NCI-H2029 treated with DMSO at 0.1 percent for 48 hours (cell line): ENCODE results near the gene SLX4IP.

Source experiments
- DNase-seq: peaks from one replicate; lab custom pipeline; 2025; lab: John Stamatoyannopoulos, UW

Gene SLX4IP

GRCh38 chr20:10666221-10667076 lies 231.3 kb downstream of the SLX4IP start:
- DNase-seq: peak; percentile 84

GRCh38 chr20:10667077-10667401 lies 231.9 kb downstream of the SLX4IP start:
- DNase-seq: no peak

GRCh38 chr20:10667560-10668167 lies 232.6 kb downstream of the SLX4IP start:
- peak; percentile 21 for DNase-seq

GRCh38 chr20:10668677-10669368 lies 233.7 kb downstream of the SLX4IP start:
- no peak for DNase-seq

GRCh38 chr20:10669843-10670446 lies 234.8 kb downstream of the SLX4IP start:
- no peak for DNase-seq

- DNase-seq: no peak
Measured at GRCh38 chr20:10670501-10671220, 235.6 kb downstream of the SLX4IP start.

- DNase-seq: no peak
Measured at GRCh38 chr20:10671221-10671918, 236.3 kb downstream of the SLX4IP start.

- DNase-seq: peak; percentile 47
Measured at GRCh38 chr20:10671919-10672623, 237.0 kb downstream of the SLX4IP start.

- DNase-seq: peak; percentile 5
Measured at GRCh38 chr20:10672624-10673127, 237.6 kb downstream of the SLX4IP start.

- peak; percentile 90 for DNase-seq
Measured at GRCh38 chr20:10673176-10673841, 238.2 kb downstream of the SLX4IP start.

- peak; percentile 90 for DNase-seq
Measured at GRCh38 chr20:10673842-10674683, 239.0 kb downstream of the SLX4IP start, which contains the start of gene JAG1. JAG1 (minus strand) TSS chr20:10673999; CDS start chr20:10673530, 469 bp downstream.

- DNase-seq: peak; percentile 12
Measured at GRCh38 chr20:10674684-10675449, 239.8 kb downstream of the SLX4IP start.

GRCh38 chr20:10675450-10675848 lies 240.3 kb downstream of the SLX4IP start:
- DNase-seq: no peak

- DNase-seq: no peak
Measured at GRCh38 chr20:10676518-10676917, 241.4 kb downstream of the SLX4IP start.
